SW 1271 (cell line): ENCODE measurements around the gene PCNX2.
"Not testable (repeated sequence)": the region's sequence is repeated elsewhere in the genome, so short reads cannot be mapped to it uniquely, and the experiment has no call there.

Experiments
- DNase-seq, 2 experiments: peaks; one replicate each; lab custom pipeline; 2025; lab: John Stamatoyannopoulos, UW

Gene PCNX2

DNA sequence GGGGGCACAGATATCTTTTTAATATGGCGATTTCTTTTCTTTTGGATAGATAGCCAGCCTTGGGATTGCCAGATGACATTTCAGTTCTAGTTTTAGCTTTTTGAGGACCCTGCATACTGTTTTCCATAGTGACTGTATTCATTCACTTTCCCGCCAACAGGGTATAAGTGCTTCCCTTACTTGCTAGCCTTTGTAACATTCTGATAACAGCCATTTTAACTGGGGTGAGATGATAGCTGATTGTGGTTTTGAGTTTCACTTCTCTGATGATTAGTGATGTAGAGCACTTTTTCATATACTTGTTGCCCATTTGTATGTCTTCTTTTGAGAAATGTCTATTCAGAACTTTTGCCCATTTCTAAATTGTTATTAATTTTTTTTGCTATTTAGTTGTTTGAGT lies 193.2 kb downstream of the PCNX2 start:
- DNase-seq, result no peak

DNA sequence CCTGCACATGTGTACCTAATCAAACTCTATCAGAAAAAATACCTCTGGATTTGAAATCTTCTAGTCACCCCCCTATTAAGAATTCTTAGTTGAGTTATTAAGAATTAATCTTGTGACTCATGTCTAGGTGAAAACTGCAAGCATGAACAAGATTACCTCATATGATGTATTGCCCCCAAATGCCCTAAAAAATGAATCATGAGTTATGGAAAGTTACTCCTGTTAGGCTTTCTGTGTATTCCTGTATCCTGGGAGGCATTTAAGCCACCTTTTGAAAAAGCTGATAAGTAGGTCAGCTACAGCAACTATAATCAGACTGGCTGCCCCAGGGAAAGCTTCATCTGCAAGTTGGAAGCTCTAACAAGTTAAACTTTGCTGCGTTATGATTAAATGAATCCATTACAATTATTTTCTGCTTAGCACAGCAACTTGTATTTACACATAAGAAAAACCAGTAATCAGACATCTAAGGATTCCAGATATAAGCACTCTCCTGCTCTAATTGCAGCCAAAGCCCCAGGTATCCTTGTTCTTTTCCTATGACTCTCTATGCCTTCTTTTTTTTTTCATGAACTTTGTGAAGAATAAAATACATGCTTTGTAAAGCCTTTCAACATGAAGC lies 197.5 kb downstream of the PCNX2 start:
- no peak for DNase-seq

DNA sequence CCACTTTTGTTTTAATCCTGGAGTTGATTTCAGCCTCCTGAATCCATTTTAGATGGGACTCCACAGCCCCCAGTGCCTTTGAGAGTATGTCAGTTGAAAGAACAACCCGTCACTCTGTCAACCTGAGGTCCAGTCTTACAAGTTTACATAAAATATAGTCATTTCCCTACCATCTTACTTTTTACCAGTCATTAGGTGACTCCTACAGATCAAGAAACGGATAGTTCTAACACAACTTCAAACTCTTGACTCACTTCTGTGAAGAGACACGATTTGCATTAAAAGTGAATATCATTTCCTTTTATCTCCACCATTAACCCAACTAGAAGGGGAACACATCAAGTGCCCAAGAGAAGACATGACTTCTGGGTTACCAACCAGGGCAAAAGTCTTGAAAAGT lies 198.0 kb downstream of the PCNX2 start:
- DNase-seq, result no peak

DNA sequence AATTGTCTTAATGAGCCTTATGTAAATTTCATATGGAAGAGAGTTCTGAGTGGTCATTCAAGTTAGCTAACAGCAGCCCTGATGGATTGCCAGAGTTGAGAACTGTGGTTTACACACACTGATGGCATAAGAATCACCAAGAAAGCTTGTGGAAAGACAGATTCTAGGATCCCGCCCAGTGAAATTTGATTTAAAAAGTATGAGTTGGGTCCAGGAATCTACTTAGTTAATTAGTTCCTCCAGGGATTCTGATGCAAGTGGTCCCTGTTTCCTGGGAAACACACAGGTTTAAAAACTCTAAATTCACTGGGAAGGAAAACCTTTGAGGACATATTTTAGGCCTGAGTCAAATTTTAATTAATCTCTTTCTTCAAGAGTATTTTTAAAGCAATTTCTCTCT lies 200.8 kb downstream of the PCNX2 start:
- DNase-seq, result no peak

DNA sequence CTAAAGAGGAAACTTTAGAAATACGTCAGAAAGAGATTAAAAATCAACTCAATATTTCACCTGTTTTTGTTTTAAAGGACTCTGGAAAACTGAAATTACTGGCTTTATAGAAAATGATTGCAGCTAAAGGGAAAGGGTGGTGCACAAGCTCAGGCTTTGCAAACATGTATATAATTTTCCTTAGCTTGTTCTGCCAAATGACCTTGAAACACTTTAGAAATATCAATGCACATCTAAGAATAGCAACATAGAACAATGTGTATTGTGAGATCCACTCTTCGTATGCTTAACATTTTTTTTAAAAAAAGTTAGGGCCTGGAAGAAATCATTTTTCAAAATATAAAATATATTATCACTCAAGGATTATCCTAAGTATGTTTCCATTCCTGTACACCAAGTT lies 201.3 kb downstream of the PCNX2 start:
- DNase-seq, result no peak

DNA sequence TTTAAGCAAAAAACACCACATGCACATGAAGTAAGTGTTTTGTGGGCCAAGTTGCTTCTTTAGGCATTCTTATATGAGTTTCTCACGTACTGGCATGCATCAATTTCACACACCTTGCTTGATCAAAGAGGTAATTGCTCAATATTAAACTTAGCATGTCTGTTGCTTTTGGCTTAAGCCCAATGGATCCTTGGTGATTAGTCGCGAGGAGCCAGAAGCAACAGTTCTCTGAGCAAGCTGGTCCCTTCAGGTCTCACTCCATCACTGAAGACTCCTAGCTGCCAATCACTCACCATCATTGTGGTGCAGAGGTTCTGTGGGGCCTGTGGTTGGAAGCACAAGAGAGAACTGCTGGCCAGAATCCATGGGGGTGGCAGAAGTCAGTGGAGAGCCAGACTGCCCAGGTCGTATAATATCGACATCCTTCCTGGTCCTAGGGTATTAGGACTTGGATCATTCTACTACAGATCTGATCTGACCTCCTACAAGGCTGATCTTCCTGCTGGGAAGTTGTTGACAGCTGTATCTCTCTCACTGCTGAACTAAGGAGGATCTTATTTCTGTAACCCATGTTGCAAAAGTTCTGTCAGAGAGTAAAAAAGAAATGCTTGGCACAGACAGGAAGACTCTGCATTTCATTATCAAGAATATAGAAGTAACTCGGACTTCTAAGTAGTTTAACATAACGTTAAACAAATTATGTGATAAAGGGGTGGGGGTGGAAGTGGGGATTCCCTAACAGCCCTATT lies 204.6 kb downstream of the PCNX2 start:
- DNase-seq, result no peak

DNA sequence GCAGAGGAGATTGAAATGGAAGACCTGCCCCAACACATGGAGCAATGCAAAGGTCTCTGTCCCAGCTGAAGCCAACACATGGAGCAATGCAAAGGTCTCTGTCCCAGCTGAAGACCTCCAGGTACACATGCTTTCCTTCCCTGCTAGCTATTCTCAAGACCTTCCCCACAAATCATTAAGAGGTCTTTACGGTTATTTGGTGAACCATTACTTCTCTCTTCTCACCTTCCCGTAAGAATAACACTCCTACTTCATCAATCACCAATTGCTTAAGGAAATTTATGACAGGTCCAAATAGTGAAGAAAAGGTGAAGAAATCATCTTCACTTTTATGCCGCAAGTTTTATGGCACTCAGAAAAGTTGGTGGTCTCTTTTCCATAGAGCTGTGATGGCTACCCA lies 206.3 kb downstream of the PCNX2 start:
- DNase-seq, result no peak

DNA sequence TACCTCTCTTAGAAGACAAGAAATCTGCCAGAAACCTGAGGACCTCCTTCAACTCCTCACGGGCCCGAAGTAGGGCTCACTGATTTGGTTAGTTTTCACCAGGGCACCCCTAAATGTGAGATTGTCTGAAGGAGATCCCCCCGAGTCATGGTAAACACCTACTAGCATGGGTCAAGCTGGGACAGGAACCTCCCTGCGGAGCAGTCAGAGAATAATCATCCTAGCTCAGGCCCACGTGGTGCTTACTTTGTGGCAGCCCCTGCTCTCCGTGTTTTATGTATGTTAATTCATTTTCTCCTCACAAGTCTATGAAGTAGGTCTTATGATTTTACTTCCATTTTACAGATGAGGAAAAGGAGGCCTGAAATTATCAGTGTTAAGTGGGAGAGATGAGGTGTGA lies 206.9 kb downstream of the PCNX2 start:
- DNase-seq, result no peak

DNA sequence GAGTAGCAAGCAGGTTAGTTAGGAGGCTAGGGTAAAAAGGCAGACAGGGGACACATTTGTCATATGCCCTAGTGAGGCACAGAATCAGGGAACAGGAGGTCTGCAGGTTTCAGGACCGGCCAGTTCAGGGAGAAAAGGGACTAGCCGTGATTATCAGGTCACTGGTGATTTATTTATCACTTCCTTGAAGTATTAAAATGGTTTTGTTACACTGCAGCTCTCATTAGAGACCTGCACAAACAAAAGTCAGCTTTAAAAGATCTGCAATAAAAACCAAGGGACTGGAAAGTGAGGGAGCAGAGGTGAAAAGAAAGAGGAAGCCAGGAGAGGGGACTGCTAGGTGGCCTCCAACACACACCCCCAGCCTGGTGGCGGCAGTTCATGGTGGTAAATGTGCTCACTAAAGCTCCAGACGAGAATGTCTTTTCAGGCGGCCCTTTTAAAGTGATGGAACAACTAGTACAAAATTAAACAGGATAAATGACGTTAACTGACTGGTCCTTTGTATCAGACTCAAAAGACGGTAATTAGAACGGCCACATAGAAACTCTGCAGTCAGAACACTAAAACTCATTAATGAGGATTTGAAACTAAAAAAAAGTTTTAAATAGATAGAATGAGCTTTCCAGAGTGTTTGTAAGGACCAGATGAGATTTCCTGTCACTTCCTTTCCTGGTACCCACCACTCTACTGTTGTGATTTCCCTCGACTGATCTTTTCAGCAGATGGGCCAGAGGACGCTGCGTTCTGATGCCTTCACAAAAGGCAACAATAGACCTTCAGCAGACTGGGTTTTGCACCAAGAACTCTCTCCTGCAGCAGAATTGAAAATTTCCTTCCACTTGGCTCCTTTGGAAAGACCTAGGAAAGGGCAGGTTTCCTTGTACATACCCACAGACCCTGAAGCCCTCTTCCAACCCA lies 208.3 kb downstream of the PCNX2 start:
- DNase-seq, result no peak

DNA sequence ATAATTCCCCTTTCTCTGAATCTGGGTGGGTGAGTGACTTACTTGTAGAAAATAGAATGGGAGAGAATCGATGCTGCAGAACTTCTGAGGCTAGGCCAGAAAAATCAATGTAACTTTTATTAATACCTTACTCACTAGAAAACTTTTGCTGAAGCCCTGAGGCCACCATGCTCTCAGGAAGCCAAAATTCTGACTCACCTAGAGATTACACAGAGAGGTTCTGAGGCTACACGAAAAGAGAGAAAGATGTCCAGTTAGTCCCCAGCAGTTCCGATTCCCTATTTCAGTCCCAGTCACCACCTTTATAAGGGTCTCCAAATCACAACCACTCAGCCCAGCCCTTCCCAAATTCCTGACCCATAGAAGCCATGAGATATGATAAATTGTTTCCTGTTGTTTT lies 210.0 kb downstream of the PCNX2 start:
- no peak for DNase-seq

DNA sequence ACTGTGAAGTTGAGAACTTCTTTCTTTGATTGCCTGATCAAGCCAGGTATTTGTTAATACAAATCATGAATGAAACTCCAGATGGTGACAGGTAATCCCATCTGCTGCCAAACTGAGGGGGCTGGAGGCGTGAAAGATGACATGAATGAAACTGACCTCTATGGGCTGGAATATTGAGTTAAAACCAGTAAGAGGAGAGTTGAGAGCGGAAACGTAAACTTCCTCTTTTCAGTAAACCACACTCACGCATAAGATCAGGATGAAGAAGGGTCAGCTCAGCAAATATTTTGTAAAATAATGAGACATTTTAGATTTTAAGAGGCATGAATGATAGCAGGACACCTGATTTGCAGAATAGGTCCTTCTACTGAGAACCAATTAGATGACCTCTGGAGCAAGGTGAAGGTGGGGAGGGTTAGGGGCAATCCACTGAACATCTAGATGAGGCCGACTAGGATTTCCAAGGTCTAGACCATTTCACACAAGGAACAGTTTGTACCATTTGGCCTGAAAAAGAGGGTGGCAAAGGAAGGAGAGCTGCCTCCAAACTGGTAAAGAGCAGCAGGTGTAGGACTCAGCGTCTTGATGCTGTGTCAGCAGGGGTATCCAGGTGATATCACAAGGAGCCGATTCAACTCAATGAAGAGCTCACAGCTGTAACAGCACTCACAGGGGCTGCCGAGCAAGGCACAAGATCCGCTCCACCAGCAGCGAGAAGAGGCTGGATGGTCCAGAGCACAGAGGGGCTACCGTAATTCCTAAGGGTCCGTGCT lies 212.6 kb downstream of the PCNX2 start:
- DNase-seq, result no peak

DNA sequence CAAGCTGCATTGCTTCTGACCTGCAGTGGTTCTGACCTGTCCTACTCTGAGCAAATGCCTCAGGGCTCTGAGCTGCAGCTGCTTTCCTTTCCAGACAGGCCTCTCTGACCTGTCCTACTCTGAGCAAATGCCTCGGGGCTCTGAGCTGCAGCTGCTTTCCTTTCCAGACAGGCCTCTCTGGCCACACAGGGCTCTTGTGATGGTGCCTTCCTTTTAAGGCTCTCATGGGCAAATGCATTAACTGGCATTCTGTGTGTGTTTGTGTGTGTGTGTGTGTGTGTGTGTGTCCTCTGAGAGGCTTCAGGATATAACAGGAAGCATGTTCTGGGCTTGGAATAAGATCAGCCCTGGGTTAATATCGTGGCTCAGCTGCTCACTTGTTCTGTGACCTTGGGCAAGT lies 213.8 kb downstream of the PCNX2 start:
- no peak for DNase-seq

DNA sequence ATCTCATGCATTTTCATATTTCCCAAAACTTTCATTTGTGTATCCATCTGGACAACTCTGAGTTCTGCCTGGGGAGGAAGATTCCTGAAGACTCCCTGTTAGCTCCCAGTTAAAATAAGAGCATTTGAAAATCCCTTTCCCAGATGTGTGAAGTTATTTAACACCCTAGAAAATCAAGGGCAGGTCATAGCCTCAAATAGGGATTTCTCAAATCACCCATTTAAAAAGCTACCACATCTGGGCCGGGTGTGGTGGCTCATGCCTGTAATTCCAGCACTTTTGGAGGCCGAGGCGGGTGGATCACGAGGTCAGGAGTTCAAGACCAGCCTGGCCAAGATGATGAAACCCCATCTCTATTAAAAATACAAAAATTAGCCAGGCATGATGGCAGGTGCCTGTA lies 214.7 kb downstream of the PCNX2 start:
- not testable (repeated sequence) for DNase-seq

DNA sequence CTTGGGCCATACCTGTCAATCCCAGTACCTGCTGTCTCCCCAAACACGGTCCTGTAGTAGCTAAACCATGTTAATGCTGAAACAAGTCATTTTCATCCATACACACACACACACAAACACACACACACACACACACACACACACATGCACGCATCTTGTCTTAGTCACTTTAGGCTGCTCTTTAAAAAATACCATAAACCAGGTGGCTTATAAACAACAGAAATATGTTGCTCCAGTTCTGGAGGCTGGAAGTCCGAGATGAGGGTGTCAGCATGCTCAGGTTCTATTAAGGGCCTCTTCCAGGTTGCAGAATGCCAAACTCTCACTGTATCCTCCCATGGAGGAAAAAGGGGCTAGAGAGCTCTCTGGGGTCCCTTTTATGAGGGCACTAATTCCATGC lies 215.2 kb downstream of the PCNX2 start:
- DNase-seq, result no peak

DNA sequence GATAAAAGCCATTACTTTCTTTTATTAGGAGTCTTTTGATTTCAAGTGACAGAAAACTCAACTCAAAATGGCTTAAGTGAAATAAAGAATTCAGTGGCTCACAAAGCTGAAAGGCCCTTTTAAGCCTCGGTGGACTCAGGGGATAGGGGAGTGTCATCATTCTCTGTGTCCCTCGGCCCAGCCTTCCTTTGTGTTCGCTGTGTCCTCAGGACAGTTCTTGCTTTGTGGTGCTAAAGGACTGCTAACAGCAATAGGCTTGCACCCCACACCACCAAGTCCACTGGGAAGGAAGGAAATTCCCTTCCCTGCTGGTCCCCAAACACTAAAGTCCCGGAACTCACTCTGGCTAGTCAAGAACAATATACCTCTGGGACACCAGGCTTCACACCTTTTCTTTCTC lies 216.0 kb downstream of the PCNX2 start:
- DNase-seq, result no peak

DNA sequence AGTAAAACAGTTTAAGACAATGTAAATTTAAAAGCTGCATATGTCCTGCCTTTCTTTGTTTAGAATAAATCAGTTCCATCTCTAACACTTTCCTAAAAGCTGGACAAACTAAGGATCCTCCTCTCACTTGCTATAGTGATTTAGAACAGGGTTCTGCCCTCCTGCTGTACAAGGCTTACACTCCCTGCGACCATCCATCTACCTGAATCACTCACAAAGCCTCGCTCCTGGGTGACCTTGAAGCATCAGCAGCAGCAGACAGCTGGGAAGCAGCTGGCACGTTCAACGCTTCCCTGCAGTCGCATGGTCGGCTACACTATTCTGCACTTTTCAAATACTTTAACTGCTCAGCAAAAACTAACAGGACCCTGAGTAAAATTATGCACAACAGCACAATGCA lies 217.1 kb downstream of the PCNX2 start:
- DNase-seq, result no peak

DNA sequence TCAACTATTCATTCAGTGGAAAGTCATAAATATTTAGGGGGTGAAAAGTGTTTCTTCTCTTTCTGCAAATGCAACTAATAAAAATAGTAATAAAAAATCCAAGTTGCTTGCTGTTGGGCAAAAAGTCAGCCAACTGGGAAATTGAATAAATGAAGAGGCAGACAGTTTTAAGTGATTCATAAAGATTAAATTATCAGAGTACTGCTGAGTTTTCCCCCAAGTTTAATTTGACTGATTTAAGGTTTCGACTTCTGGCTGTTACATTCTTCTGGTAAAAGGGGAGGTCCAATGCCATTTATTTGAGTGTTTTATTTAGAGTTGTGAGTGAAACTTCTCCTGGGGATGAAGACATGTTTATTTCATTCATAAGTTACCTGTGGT lies 219.6 kb downstream of the PCNX2 start:
- no peak for DNase-seq

DNA sequence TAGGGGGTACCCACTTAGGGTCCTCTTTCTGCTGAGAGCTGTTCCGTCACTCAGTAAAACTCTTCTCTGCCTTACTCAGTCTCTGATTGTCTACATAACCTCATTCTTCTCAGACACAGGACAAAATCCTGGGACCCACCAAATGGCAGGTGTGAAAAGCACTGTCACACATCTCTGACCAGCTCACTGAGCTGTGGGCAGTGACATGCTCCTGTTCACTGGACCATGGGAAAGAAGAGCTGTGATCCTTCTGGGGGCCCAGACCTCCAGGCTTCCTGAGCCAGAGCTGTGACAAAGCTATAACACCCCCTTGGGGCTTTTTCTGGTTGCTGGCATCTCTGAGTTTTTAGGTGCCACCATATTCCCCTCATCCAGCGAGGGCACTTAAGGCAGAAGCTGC lies 229.4 kb downstream of the PCNX2 start:
- DNase-seq, result no peak

DNA sequence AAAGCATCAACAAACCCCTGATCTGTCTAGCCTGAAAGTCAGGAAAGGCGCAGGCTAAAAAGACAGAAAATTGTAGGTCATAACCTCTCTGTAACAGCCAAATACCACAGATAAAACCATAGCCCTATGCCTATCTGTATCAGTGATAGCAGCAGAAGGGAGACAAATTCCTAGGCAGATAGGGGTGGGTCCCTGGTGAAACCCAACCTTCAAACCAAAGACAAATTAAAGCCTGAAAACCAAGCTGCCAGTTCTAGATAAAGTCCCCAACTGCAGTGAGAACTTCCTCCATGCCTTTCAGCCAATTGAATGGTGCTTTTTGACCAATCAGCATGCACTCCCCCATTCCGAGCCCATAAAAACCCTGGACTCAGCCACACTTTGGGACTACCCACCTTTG lies 229.8 kb downstream of the PCNX2 start:
- DNase-seq, result no peak

DNA sequence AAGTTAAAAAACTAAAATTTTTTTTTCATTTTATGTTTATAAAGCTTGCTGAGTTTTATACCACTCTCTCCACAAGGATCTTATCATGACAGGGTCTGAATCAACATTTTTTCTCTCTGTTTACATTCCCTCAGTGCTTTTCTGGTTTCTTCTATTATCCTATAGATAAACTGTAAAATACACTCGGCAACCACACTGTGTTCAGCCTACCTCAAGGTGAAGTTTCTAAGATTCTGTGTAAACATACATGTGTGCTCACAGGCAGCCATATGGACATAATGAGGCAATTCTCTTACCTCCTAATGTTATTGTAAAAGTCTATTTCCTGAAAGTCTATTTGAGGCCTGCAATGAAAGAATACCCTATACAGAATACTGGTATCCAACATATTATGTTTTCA lies 230.5 kb downstream of the PCNX2 start:
- DNase-seq, result no peak

DNA sequence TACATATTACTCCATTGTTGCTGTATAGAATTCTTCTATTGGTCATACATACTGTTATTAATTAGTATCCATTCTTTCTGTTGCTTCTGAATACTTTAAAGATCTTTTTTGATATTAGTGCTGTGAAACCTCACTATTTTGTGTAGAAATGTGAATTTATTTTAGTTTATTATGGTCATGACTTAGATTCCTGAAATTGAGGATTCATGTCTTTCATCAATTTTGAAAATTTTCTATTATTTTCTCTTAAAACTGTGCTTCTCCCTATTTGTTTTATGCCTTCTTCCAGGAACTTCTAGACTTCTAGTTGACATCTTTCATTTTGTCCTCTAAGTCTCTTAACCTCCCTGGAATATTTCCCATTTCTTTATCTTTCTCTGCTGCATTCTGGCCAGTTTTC lies 232.1 kb downstream of the PCNX2 start:
- DNase-seq, result no peak

DNA sequence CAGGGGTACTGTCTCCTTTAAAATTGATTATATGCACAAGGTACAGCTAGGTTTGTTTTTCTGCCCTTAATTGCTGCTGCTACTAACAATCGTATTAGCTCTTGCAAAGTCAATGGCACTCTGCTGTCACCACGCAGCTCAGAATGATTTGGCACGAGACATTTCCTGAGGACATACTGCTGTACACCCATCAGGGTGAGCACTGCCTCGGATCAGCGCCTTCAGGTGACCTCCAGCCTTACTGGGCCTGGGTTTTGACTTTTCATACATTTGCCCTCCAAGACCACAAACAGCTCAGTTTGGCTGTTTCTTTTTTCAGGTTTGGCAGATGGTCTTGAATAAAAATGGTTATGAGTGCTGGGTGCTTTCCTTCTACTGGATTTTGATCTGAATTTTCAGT lies 234.3 kb downstream of the PCNX2 start:
- DNase-seq, result no peak
